ENCODE results near the gene PDE8B.

- TF ChIP-seq CTCF (IDR thresholded peaks at IDR 0.05 in 4 of 5, conservative IDR thresholded peaks at IDR 0.05 in 1 of 5) (no peak), POLR2A (IDR thresholded peaks at IDR 0.05) (no peak)
Observed at GRCh38 chr5:77444356-77444755, 233.9 kb downstream of the PDE8B start.

All from gastrocnemius medialis (tissue), 4 donors.